HL-60 (cell line): ENCODE measurements around the gene CCNJL.

Experiments
- DNase-seq, 2 experiments: peaks; one replicate each; pipeline ENCODE4 v3.0.0-alpha.2; 2010 to 2020; ENCODE audit warnings: low read depth in 1 of 2, low spot score in 1 of 2
- H3K27ac ChIP-seq: fragments of 250-450 bp; sonication (Bioruptor Pico); replicated peaks from 2 replicates; pipeline ENCODE4 v1.5.1; 2020; ENCODE audit warnings: mild to moderate bottlenecking, moderate library complexity
- H3K27me3 ChIP-seq: fragments of 250-450 bp; sonication (Bioruptor Pico); 2 replicates; pipeline ENCODE4 v1.5.1; 2021; ENCODE audit warnings: mild to moderate bottlenecking, moderate library complexity; ENCODE audit not compliant: insufficient read depth, poor library complexity, severe bottlenecking
- H3K4me3 ChIP-seq: replicated peaks from 2 replicates; pipeline ENCODE4 v1.5.1; 2011; ENCODE audit warnings: mild to moderate bottlenecking, control low read depth, low read length; ENCODE audit not compliant: insufficient read depth
- GABPA ChIP-seq: IDR thresholded peaks from 2 replicates; pipeline ENCODE4 v1.6.1; 2012; ENCODE audit warnings: low read depth
- POLR2AphosphoS5 ChIP-seq: IDR thresholded peaks from 2 replicates; pipeline ENCODE4 v1.6.1; 2012; ENCODE audit warnings: low read depth
- REST ChIP-seq: IDR thresholded peaks from 2 replicates; pipeline ENCODE4 v1.6.1; 2012; ENCODE audit warnings: low read depth; ENCODE audit not compliant: insufficient replicate concordance
- SPI1 ChIP-seq: IDR thresholded peaks from 2 replicates; pipeline ENCODE4 v1.6.1; 2012; ENCODE audit warnings: low read depth, mild to moderate bottlenecking, borderline replicate concordance
- TF ChIP-seq, protein P1 (sequence below): IDR thresholded peaks from one replicate; pipeline ENCODE4 v1.5.1; 2011; ENCODE audit warnings: low read length, control low read depth, inconsistent platforms; ENCODE audit not compliant: insufficient read depth

The CCNJL gene

DNA sequence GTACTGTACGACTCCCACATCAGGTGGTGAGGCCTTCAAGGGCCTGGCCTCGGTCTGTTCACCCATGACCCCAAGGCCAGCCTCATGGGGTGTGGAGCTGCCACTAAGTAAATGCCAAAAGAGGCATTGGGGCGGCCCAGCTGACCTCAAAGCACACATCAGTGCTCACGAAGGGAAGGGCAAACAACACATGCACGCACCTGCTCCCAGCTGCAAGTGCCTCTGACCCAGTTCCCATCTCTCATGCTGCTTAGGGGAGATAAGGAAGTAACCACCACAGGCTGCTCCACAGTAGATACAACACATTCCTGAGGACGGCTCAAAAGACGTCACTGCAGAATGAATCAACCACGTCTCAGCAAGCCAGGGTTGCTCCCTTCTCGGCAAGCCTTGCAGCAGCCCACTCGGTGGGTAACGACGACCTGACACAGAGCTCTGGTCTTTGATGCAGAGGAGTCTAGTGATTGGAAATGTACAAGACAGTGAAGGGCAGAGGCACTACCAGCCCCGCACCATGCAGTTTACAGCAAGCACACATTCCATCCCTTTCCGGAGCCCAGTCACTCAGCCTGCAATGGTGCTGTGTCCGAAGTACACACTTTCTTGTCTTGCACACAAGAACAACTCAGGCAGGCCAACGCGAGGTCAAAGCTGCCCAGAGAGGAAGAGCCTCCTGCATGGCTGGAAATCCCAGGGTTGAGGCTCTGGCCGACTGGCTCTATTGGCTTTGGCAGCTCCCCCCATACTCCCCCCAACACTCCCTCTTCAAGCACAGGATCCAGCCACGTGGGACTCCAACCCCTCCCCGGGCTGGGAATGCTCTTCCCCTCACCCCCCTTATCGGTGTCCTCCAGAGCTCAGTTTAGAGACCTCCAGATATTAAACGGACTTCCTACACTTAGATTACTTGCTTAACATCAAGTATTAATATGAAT lies 51.2 kb downstream of the CCNJL start:
- H3K4me3 ChIP-seq = no peak overlapping the region

GRCh38 chr5:160260006-160260775 lies 52.2 kb downstream of the CCNJL start:
- DNase-seq = no peak
- H3K27me3 ChIP-seq = no peaks in the 10 kb centered on the region
- no peak for TF ChIP-seq SPI1
- H3K4me3 ChIP-seq = no peak overlapping the region
- H3K27ac ChIP-seq = no peak overlapping the region

More for the DNA sequence above, 51.2 kb downstream of the CCNJL start:
- H3K27me3 ChIP-seq = no peaks in the 10 kb centered on the region
- DNase-seq = peak; percentile 25 to 50
- TF ChIP-seq POLR2AphosphoS5 (peak; percentile 33; the same call in 1 of the 2 replicates), GABPA (no peak)
- H3K27ac ChIP-seq = no peak overlapping the region

- no peaks in the 10 kb centered on the region for H3K27me3 ChIP-seq
- H3K4me3 ChIP-seq = no peak overlapping the region
- TF ChIP-seq REST (no peak), POLR2AphosphoS5 (no peak), GABPA (no peak), SPI1 (no peak)
- TF ChIP-seq, protein P1, sequence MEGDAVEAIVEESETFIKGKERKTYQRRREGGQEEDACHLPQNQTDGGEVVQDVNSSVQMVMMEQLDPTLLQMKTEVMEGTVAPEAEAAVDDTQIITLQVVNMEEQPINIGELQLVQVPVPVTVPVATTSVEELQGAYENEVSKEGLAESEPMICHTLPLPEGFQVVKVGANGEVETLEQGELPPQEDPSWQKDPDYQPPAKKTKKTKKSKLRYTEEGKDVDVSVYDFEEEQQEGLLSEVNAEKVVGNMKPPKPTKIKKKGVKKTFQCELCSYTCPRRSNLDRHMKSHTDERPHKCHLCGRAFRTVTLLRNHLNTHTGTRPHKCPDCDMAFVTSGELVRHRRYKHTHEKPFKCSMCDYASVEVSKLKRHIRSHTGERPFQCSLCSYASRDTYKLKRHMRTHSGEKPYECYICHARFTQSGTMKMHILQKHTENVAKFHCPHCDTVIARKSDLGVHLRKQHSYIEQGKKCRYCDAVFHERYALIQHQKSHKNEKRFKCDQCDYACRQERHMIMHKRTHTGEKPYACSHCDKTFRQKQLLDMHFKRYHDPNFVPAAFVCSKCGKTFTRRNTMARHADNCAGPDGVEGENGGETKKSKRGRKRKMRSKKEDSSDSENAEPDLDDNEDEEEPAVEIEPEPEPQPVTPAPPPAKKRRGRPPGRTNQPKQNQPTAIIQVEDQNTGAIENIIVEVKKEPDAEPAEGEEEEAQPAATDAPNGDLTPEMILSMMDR = no peak
- no peak for DNase-seq
- H3K27ac ChIP-seq = no peak overlapping the region
These were observed 53.0 kb downstream of the CCNJL start for GRCh38 chr5:160259341-160259740.

GRCh38 chr5:160254706-160255105 lies 57.7 kb downstream of the CCNJL start:
- no peak overlapping the region for H3K27ac ChIP-seq
- H3K27me3 ChIP-seq = no peaks in the 10 kb centered on the region
- no peak for DNase-seq
- no peak for TF ChIP-seq GABPA
- TF ChIP-seq, protein P1 = no peak
- no peak for TF ChIP-seq SPI1
- no peak for TF ChIP-seq REST
- no peak for TF ChIP-seq POLR2AphosphoS5
- no peak overlapping the region for H3K4me3 ChIP-seq
